ENCODE measurements around the gene COMMD6. TPM values are rescaled to one million over a fixed set of nuclear protein-coding genes. Genes with fewer than 3 reads are reported as not detected.
A peak's percentile ranks its signal among the peaks of the same experiment; 100 is the strongest.

Gene COMMD6
- 337 TPM for polyA plus RNA-seq (2013)

- WGBS (ENCODE audit: insufficient coverage) = 0% methylated on average over 42 of the region's 51 CpGs
- POLR2A ChIA-PET = no interaction called here
- peaks cover 7 to 28% (median 17%) of the 10 kb centered on the region in 4 experiments for H3K4me1 ChIP-seq (ENCODE audit: control extremely low read depth in 1 of 4, control insufficient read depth in 4 of 4, insufficient read depth in 4 of 4, low read length in 3 of 4)
- no peaks in the 10 kb centered on the region for H3K27me3 ChIP-seq (replicated peaks in 2 of 5; ENCODE audit: control insufficient read depth in 4 of 5, insufficient read depth in 5 of 5, low read length in 4 of 5)
- peak; percentile 69 to 82 (median 75) for DNase-seq
- CTCF ChIA-PET = interaction anchor here (2.4 kb wide), 1 partner anchor 11 kb away, joined by 7 read pairs; no protein-coding TSS in a partner anchor
- H3K36me3 ChIP-seq (ENCODE audit: control insufficient read depth in 4 of 4, insufficient read depth in 4 of 4, low read length in 3 of 4) = peaks cover 4 to 25% (median 15%) of the 10 kb centered on the region in 4 experiments
- H3K27ac ChIP-seq (ENCODE audit: insufficient read depth in 1 of 2, low read depth in 1 of 2, low read length in 2 of 2, poor library complexity in 1 of 2, severe bottlenecking in 2 of 2) = peak within 1 kb of the TSS; percentile 72 to 92
- H3K4me3 ChIP-seq (ENCODE audit: control insufficient read depth in 1 of 7, extremely low read depth in 1 of 7, insufficient read depth in 4 of 7, low read depth in 2 of 7, low read length in 6 of 7) = peak within 1 kb of the TSS; percentile 81 to 99 (median 90)
- H3K9me3 ChIP-seq (ENCODE audit: control extremely low read depth in 1 of 5, control insufficient read depth in 4 of 5, insufficient read depth in 2 of 5, low read depth in 1 of 5, low read length in 4 of 5) = no peaks in the 10 kb centered on the region
These were observed at the start of gene COMMD6 for GRCh38 chr13:75537401-75538365. TSS of gene COMMD6 (minus strand) at chr13:75537841. CDS start at chr13:75537805, 36 bp downstream.

- Histone ChIP-seq H3K27ac (ENCODE audit: insufficient read depth in 1 of 2, low read depth in 1 of 2, low read length in 2 of 2, poor library complexity in 1 of 2, severe bottlenecking in 2 of 2) (no peak overlapping the region), H3K9me3 (ENCODE audit: control extremely low read depth in 1 of 5, control insufficient read depth in 4 of 5, insufficient read depth in 2 of 5, low read depth in 1 of 5, low read length in 4 of 5) (peaks cover 0 to 20% (median 12%) of the 10 kb centered on the region in 5 experiments), H3K4me1 (ENCODE audit: control extremely low read depth in 1 of 4, control insufficient read depth in 4 of 4, insufficient read depth in 4 of 4, low read length in 3 of 4) (no peaks in the 10 kb centered on the region), H3K4me3 (ENCODE audit: control insufficient read depth in 1 of 7, extremely low read depth in 1 of 7, insufficient read depth in 4 of 7, low read depth in 2 of 7, low read length in 6 of 7) (no peak overlapping the region), H3K27me3 (replicated peaks in 2 of 5; ENCODE audit: control insufficient read depth in 4 of 5, insufficient read depth in 5 of 5, low read length in 4 of 5) (no peaks in the 10 kb centered on the region), H3K36me3 (ENCODE audit: control insufficient read depth in 4 of 4, insufficient read depth in 4 of 4, low read length in 3 of 4) (peaks cover 12 to 31% (median 18%) of the 10 kb centered on the region in 4 experiments)
- DNase-seq = peak in 2 of 3 donors; percentile 4 to 19
- CTCF ChIA-PET = interaction anchor here (2.1 kb wide), 1 partner anchor 9 kb away, joined by 5 read pairs; no protein-coding TSS in a partner anchor
- POLR2A ChIA-PET = no interaction called here
These were observed 47.5 kb upstream of the COMMD6 start for GRCh38 chr13:75585153-75585552.

- H3K4me3 ChIP-seq (ENCODE audit: control insufficient read depth in 1 of 7, extremely low read depth in 1 of 7, insufficient read depth in 4 of 7, low read depth in 2 of 7, low read length in 6 of 7) = no peak overlapping the region
- H3K36me3 ChIP-seq (ENCODE audit: control insufficient read depth in 4 of 4, insufficient read depth in 4 of 4, low read length in 3 of 4) = peaks cover 11 to 23% (median 13%) of the 10 kb centered on the region in 4 experiments
- H3K27ac ChIP-seq (ENCODE audit: insufficient read depth in 1 of 2, low read depth in 1 of 2, low read length in 2 of 2, poor library complexity in 1 of 2, severe bottlenecking in 2 of 2) = no peak overlapping the region
- no peak for DNase-seq
- no peaks in the 10 kb centered on the region for H3K4me1 ChIP-seq (ENCODE audit: control extremely low read depth in 1 of 4, control insufficient read depth in 4 of 4, insufficient read depth in 4 of 4, low read length in 3 of 4)
- CTCF ChIA-PET = interaction anchor here (1.3 to 1.9 kb wide), 2 partner anchors 8 to 12 kb away, joined by 4 read pairs; no protein-coding TSS in a partner anchor
- H3K9me3 ChIP-seq (ENCODE audit: control extremely low read depth in 1 of 5, control insufficient read depth in 4 of 5, insufficient read depth in 2 of 5, low read depth in 1 of 5, low read length in 4 of 5) = peaks cover 0 to 17% (median 11%) of the 10 kb centered on the region in 5 experiments
- POLR2A ChIA-PET = no interaction called here
- no peaks in the 10 kb centered on the region for H3K27me3 ChIP-seq (replicated peaks in 2 of 5; ENCODE audit: control insufficient read depth in 4 of 5, insufficient read depth in 5 of 5, low read length in 4 of 5)
These were observed 45.5 kb upstream of the COMMD6 start for GRCh38 chr13:75583091-75583490.

GRCh38 chr13:75581874-75582640, 44.4 kb upstream of the COMMD6 start:
- no peaks in the 10 kb centered on the region for H3K4me1 ChIP-seq (ENCODE audit: control extremely low read depth in 1 of 4, control insufficient read depth in 4 of 4, insufficient read depth in 4 of 4, low read length in 3 of 4)
- no peak for DNase-seq
- H3K27me3 ChIP-seq (replicated peaks in 2 of 5; ENCODE audit: control insufficient read depth in 4 of 5, insufficient read depth in 5 of 5, low read length in 4 of 5) = no peaks in the 10 kb centered on the region
- H3K4me3 ChIP-seq (ENCODE audit: control insufficient read depth in 1 of 7, extremely low read depth in 1 of 7, insufficient read depth in 4 of 7, low read depth in 2 of 7, low read length in 6 of 7) = no peak overlapping the region
- H3K9me3 ChIP-seq (ENCODE audit: control extremely low read depth in 1 of 5, control insufficient read depth in 4 of 5, insufficient read depth in 2 of 5, low read depth in 1 of 5, low read length in 4 of 5) = peaks cover 0 to 17% (median 11%) of the 10 kb centered on the region in 5 experiments
- ChIA-PET CTCF (interaction anchor here (1.9 kb wide), 1 partner anchor 11 kb away, joined by 4 read pairs; no protein-coding TSS in a partner anchor), POLR2A (no interaction called here)
- peaks cover 11 to 19% (median 13%) of the 10 kb centered on the region in 4 experiments for H3K36me3 ChIP-seq (ENCODE audit: control insufficient read depth in 4 of 4, insufficient read depth in 4 of 4, low read length in 3 of 4)
- 100% methylated on average over 1 of the region's 2 CpGs for WGBS (ENCODE audit: insufficient coverage)
- no peak overlapping the region for H3K27ac ChIP-seq (ENCODE audit: insufficient read depth in 1 of 2, low read depth in 1 of 2, low read length in 2 of 2, poor library complexity in 1 of 2, severe bottlenecking in 2 of 2)

GRCh38 chr13:75579529-75579928, 41.9 kb upstream of the COMMD6 start:
- POLR2A ChIA-PET = no interaction called here
- WGBS (ENCODE audit: insufficient coverage) = no CpG with 5 or more reads among the region's 3 CpGs

GRCh38 chr13:75569576-75569975, 31.9 kb upstream of the COMMD6 start:
- Histone ChIP-seq H3K36me3 (ENCODE audit: control insufficient read depth in 4 of 4, insufficient read depth in 4 of 4, low read length in 3 of 4) (peaks cover 11 to 53% (median 30%) of the 10 kb centered on the region in 4 experiments), H3K27ac (ENCODE audit: insufficient read depth in 1 of 2, low read depth in 1 of 2, low read length in 2 of 2, poor library complexity in 1 of 2, severe bottlenecking in 2 of 2) (no peak overlapping the region), H3K9me3 (ENCODE audit: control extremely low read depth in 1 of 5, control insufficient read depth in 4 of 5, insufficient read depth in 2 of 5, low read depth in 1 of 5, low read length in 4 of 5) (no peaks in the 10 kb centered on the region), H3K27me3 (replicated peaks in 2 of 5; ENCODE audit: control insufficient read depth in 4 of 5, insufficient read depth in 5 of 5, low read length in 4 of 5) (no peaks in the 10 kb centered on the region), H3K4me1 (ENCODE audit: control extremely low read depth in 1 of 4, control insufficient read depth in 4 of 4, insufficient read depth in 4 of 4, low read length in 3 of 4) (no peaks in the 10 kb centered on the region), H3K4me3 (ENCODE audit: control insufficient read depth in 1 of 7, extremely low read depth in 1 of 7, insufficient read depth in 4 of 7, low read depth in 2 of 7, low read length in 6 of 7) (no peak overlapping the region)
- POLR2A ChIA-PET = no interaction called here
- WGBS (ENCODE audit: insufficient coverage) = no CpG with 5 or more reads among the region's 1 CpG
- DNase-seq = no peak
- CTCF ChIA-PET = no interaction called here

More at GRCh38 chr13:75579529-75579928, 41.9 kb upstream of the COMMD6 start:
- Histone ChIP-seq H3K4me3 (ENCODE audit: control insufficient read depth in 1 of 7, extremely low read depth in 1 of 7, insufficient read depth in 4 of 7, low read depth in 2 of 7, low read length in 6 of 7) (no peak overlapping the region), H3K4me1 (ENCODE audit: control extremely low read depth in 1 of 4, control insufficient read depth in 4 of 4, insufficient read depth in 4 of 4, low read length in 3 of 4) (no peaks in the 10 kb centered on the region), H3K27ac (ENCODE audit: insufficient read depth in 1 of 2, low read depth in 1 of 2, low read length in 2 of 2, poor library complexity in 1 of 2, severe bottlenecking in 2 of 2) (no peak overlapping the region), H3K9me3 (ENCODE audit: control extremely low read depth in 1 of 5, control insufficient read depth in 4 of 5, insufficient read depth in 2 of 5, low read depth in 1 of 5, low read length in 4 of 5) (peaks cover 0 to 11% (median 7%) of the 10 kb centered on the region in 5 experiments), H3K27me3 (replicated peaks in 2 of 5; ENCODE audit: control insufficient read depth in 4 of 5, insufficient read depth in 5 of 5, low read length in 4 of 5) (no peaks in the 10 kb centered on the region), H3K36me3 (ENCODE audit: control insufficient read depth in 4 of 4, insufficient read depth in 4 of 4, low read length in 3 of 4) (peaks cover 8 to 28% (median 18%) of the 10 kb centered on the region in 4 experiments)
- no peak for DNase-seq
- CTCF ChIA-PET = no interaction called here

All from common myeloid progenitor, CD34-positive (primary cell).